Dermis microvascular lymphatic vessel endothelial cell (primary cell): ENCODE results near the gene INSYN1. TPM values are rescaled to one million over a fixed set of nuclear protein-coding genes. Genes with fewer than 3 reads are reported as not detected.
A peak's percentile ranks its signal among the peaks of the same experiment; 100 is the strongest.
"Not testable (repeated sequence)": the region's sequence is repeated elsewhere in the genome, so short reads cannot be mapped to it uniquely, and the experiment has no call there.

Experiments used
- DNase-seq, 2 donors: peaks; one replicate each; pipeline versions ENCODE4 v3.0.0 to v3.0.0-alpha.2; 2010; ENCODE audit warnings: low read depth in 2 of 2
- total RNA-seq: library from RNA; depleted of rRNA; stranded (reverse); fragments of >200 nt; gene quantifications from 2 replicates; pipeline ENCODE4 v1.2.1, GENCODE V29; 2014

Gene INSYN1, protein sequence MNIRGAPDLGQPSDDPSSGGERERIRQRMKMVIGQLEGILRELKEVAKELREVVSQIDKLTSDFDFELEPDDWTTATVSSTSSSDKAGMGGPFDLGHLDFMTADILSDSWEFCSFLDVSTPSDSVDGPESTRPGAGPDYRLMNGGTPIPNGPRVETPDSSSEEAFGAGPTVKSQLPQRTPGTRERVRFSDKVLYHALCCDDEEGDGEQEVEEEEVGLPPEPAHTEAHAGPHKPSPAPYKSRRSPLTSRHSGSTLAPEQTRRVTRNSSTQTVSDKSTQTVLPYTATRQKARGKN
- total RNA-seq, result 0.13 and 0.51 TPM in 2 replicates

DNA sequence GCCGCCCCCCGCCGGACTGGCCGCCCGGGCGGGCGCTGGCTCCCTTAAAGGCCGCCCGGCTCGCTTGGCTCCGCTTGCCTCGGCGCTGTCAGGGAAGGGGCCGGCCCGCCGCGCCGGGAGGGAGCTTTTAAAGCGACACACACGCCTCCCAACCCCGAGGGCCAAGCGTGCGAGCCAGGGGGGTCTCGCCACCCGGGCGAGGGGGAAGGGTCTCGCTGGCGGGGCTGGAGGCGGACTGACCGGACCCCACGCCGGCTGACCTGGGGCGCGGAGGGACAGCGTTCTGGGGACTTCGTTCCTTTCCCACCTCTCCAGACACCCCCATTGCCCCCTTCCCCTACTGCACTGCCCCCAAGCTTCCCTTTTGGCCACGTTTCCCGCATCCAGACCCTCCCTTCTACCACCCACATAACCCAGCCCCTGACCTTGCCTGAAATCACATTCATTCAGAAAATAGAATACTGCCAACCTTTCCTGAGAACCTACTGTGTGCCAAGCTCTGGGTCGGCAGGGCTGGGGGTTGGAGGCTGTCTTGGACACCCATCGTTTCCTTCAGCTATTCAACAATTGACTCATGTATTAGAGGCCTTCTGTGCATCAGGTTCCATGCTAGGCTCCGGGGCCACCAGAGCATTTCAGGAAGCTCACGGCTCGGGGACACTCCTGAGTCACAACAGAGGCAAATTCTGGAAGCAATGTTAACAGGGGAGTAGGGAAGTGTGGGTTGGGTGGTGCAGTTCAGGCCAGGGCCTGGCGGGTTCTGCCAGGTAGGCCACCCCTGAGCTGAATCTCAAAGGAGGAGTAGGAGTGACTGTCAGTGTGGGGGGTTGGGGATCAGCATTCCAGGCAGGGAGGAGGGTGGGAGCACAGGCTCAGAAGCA lies at the start of gene INSYN1:
Gene INSYN1 (minus strand): TSS at position 102 of the 881 bp plus-strand sequence. CDS start 2,221 bp downstream, outside the sequence.
- peak in 1 of 2 donors; percentile 43 for DNase-seq

DNA sequence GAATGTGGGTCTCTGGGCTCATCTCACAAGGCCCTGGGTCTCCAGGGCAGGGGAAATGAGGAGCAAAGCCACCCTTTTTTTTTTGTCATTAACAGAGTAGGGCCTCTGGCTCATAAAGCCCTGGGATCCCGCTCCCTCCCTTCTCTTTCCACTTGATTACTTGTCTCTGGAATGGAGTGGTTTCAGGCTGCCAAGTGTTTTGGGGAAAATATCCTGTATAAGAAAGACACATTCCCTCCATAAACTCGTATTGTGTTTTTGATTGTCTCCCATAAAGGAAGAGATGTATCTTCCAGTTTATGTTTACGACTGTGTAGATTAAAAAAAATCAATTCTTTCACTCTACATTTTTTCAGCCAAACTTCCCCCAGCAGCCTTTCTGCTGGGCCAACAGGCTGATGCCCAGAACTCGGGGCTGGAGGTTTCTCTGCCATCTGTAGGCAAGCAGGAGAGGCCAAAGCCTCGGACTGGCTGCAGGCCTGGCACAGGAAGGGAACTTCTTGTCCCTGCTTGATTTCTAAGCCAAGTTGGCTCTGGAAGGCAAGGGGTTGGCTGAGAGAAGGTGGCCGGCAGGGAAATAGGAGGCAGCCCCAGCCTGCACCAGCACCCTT lies 49.4 kb upstream of the INSYN1 start:
- DNase-seq, result no peak

DNA sequence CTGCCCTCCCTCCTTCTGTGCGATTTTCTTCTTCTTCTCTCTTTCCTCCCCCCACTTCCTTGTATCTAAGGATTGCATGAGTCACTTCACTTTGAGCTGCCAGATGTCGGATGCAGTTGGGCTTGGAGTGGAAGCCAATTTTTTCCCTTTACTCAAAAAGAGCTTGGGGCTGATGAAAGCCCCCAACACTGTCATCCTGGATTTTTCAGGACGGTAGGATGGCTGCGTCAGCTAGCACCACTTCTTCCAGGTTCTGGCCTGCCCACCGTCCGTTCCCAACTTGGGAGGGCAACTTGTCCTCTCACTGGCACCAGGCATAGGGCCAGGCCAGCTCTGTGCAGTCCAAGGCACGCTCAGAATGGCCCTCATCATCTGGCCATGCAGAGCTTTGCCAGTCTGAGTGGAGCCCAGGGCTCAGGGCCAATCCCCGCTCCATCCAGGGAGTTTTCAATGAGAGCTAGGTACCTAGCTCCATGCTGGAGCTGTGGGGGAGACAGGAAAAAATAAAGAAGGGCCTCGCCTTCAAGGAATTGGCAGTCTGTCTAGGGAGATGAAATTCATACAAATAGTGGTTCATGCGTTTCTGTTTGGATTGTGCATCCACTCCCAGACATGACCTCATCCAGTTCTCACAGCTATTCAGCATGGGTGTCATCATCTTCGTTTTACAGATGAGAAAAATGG lies 47.7 kb upstream of the INSYN1 start:
- DNase-seq, result peak in 1 of 2 donors; percentile 19

DNA sequence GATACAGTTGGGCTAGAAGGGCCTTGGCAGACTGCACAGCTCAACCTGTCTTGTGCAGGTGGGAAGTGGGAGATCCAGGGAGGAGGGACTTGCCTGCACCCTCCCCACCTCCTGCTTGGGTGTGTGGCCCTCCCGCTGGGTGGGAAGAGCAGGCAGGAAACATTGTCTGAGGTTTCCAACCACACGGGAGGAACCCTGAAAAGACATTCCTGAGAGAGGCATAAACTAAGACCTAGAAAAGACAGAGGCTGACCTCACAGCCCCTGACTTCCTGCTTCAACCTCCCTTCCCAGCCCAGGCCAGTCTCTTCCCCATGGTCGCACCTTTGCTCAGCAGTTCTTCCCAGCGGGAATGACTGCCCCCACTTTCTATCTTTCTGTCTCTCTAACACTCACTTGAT lies 46.3 kb upstream of the INSYN1 start:
- no peak for DNase-seq

DNA sequence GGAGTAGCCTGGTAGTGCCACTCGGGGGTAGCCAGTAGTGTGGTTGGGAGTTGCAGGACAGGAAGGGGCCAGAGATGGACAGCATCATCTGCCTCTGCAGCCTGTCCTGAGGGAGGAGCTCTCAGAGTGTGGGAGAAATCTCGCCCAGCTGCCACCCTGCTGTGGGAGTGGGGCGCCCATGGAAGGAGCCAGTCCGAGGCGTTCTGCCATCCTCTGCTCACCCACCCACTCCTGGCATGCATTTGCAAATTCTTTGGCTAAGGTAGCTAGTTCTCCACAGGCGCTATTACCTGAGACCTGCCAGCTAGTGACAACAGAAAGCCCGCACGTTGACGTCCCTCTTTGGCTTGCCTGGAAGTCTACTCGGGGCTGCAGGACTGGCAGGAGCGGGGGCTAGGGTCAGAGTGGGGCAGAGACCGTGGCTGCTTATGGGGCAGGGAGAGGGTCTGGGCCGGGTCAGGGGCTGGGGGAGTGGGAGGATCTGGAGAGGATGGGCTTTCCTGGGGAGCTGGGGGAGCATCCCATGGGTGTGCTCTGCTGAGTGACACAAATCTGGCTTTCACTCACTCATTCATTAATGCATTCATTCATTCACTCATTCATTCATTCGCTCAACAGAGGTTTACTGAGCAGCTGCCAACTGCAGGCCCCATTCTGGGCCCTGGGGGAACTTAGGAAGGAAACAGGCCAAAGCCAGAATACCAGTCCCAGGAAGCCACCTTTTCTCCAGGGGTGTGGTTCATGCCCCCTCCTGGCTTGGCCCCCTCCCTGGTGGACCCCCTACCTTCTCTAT lies 44.4 kb upstream of the INSYN1 start:
- DNase-seq, result no peak

DNA sequence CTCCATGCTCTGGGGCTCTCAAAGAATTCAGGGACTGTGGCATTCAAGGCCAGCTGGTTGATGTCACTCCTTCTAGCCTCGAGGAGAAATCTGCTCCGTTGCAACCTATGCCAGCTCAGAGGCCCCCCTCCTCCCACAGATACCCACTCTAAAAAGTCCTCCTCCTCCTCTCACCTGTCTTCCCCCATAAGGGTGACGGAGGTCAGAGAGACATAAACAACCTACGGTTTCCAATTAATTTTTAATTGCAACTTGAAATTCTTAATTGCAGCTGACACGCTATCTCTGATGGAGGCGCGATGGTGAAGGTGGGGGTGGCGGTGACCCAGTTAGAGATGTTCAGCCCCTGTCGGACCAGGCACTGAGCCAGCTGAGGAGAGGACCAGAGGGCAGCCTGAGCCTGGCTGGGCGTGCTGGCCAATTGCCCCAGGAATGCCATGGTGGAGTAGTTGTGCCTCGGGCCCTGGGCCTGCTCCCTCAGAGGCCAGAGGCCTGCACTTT lies 43.2 kb upstream of the INSYN1 start:
- no peak for DNase-seq

DNA sequence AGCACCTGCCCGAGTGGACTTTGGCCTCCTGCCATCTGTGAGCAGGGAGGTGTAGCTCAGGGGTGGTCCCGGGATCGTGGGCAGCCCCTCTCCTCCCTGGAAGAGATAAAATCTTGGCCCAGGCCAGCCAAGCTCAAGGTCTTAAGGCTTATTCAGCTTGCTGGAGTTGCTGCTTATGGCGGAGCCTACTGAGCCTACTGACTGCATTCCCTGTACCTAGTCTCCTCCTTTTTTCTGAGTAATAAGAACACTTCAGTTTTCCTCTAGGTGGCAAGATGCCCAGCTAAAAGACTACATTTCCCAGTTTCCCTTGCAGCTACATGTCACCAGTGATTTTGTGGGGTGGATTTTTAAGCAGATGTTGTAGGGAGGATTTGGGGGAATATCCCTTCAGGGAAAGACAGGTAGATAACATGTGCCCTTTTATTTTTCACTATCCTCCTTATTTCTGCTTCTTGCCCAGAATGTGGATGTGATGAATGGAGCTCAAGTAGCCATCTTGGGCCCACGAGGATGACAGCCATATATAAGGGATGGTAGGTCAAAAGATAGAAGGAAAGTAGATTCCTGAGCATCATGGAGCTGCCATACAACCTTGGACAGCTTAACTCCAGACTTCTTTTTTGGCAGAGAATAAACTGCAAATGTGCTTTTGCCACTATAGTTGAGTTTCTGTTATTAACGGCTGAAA lies 41.4 kb upstream of the INSYN1 start:
- no peak for DNase-seq

DNA sequence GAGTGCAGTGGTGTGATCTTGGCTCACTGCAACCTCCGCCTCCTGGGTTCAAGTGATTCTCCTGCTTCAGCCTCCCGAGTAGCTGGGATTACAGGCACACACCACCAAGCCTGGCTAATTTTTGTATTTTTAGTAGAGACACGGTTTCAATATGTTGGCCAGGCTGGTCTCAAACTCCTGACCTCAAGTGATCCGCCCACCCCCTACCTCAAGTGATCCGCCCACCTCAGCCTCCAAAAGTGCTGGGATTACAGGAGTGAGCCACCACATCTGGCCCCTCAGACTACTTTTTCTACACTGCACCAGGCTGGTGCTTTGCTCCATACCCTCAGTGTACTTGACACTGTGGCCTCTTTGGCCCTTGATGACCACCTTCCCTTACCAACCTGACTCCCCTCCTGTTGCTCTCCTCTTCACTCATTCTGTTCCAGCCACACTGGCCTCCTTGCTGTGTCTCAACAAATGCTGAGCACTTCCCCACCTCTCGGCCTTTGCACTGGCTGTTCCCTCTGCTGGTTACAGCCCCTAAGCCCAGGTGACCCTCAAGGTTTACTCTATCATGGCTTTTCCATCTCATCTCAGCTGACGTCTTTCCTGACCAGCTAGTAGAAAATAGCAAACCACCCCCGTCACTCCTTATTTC lies 39.9 kb upstream of the INSYN1 start:
- not testable (repeated sequence) for DNase-seq

DNA sequence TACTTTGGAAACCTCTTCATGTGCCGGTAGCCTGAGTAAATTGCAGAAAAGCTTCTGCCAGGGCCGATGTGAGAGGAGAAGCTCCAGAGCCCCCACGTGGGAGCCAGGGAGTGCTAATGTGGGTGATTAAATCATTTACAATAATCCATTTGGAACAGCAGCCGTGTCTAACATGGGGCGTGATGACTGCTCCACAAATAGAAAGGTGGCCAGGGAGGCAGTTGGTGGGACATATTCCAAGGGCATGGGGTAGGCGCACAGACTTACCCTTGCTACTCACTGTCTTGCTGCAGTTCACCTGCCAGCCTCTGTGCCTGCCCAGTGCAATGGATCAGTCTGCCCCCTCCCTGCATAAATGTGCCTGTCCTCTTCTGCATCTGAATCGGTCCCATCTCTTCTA lies 39.3 kb upstream of the INSYN1 start:
- DNase-seq, result no peak

DNA sequence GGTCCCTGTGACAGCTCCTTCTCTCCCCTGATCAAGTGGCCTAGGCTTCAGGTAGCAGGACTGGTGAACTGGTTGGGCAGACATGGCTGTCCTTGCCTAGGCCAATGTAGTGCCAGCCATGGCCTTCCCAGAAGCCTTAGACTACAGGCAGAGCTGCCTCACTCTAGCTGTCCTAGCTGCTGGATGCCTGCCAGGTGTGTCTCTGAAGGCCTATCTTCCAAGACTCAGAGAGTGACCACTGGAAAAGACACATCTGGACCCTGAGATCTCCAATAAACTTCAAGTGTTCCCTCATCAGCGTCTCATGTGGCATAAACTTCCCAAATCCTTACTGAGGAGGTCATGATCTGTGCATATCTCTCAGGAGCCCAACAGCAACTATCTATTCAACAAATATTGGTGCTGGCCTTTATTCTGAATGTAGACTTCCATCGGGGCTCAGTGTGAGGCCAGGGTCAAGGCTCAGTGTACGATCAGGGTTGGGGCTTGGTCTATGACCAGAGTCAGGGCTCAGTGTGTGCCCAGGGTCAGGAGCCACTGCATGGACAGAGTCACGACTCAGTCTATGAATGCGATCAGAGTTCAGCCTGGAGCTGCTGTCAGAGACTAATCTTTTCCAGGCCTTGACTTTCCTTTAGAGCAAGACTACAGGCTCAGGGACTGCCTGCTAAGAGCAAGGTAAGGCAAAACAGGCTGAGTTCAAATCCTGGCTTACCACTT lies 36.5 kb upstream of the INSYN1 start:
- no peak for DNase-seq

DNA sequence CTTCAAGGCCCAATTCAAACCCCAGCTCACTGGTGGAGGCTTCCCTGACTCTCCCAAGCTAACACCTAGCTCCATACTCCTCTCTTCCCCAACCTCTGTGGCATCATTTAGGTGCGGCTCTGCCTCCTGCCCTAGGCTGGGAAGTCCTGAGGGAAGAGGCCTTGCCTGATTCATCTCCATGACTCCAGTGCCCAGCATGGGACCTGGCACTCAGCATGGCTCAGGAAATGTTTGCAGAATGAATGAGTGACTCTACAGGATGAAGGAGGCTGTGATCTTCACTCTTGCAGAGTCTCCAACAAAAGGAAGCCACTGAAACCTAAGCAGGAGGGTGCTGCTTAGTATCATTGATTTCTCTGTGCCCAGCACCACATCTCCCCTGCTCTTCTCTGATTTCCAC lies 34.5 kb upstream of the INSYN1 start:
- DNase-seq, result no peak

DNA sequence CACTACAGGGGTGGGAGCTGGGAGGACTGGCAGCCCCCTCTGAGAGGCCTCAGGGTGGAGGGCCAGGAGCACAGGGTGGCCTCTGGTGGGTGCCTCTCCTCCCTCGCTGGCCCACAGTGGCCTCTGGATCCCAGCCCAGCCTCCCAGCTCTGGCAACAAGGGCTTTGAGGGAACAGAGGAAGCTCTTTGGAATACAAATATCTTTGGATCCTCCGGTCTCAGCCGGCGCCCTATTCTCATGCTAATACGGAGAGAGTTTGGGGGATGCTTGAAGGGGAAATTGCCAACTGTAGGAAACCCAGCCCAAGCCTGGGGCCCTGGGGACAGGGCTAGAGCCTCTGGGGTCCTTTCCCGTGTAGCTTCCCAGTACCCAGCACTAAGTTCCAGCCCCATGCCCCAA lies 33.4 kb upstream of the INSYN1 start:
- no peak for DNase-seq

DNA sequence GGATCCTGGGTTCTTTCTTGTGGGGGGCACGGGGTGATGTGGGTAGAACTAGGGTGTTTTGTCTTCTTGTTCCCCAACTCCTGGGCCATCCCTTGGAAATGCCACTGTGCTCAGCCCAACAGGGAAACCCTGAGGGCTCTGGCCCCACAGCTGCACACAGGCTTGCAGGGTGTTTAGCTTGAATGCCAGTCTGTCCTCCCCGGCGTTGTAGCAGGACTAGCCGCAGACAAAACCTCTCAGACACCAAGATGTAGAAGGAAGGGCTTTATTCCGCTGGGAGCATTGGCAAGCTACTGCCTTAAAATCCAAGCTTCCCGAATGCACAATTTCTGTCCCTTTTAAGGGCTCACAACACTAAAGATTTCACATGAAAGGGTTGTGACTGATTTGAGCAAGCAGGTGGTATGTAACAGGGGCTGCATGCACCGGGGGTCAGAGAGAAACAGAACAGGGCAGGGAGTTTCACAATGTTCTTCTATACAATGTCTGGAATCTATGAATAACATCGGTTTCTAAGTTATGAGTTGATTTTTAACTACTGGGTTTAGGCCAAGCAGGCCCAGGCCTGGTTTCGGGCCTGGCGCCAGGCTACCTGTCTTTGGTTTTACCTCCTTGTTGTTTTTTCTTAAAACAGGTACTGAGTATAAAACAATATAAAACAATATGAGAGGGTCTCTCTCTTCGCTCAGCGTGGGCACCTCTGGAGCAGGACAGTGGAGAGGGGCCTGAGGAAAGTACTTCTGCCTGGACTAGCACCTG lies 32.3 kb upstream of the INSYN1 start:
- DNase-seq, result not testable (repeated sequence)

DNA sequence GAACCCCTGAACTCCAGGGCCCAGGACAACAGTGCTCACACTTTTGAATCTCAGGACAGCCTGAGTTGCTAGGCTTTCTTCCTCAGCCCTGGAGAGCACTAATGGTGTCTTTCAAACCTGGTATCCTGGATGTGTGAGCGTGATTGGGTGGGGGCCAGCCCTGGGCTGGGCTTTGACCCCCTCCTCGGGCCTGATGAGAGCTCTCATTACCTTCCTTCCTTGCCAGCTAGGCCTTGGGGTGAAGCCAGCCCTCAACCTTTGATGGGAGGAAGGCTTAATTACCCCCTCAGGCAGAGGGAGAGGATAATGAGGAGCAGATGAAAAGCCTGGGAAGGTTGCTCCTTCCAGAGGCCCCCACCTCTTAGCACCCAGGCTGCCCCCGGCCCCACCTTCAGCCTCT lies 31.1 kb upstream of the INSYN1 start:
- DNase-seq, result no peak

DNA sequence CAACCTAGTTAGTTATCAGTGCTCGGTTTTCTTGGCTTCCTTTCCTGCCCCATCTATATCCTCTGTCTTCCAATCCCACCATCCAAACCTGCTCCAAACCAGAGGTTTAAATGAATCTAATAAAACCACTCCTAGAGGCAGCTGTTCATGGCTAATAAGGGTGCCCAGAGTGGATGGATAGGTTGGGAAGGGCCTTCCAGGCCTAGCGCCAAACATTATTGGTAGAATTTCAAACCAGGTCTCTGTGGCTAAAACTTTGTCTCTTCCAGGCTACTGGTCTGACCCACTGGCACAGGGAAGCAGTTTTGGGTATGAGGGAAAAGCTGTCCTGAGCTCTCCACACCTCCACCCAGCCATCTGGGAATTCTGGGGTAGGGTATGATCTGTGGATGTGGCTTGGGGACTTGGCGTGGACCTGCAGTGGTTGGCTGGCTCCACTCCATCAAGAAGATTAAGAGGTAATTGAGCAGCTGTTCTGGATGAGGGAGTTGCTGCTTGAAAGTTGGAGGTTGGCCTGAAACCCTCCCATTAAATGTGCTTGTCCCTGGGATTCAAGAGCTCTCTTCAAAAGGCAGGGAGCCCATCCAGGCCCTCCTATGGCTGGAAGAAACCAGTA lies 29.3 kb upstream of the INSYN1 start:
- DNase-seq, result no peak

DNA sequence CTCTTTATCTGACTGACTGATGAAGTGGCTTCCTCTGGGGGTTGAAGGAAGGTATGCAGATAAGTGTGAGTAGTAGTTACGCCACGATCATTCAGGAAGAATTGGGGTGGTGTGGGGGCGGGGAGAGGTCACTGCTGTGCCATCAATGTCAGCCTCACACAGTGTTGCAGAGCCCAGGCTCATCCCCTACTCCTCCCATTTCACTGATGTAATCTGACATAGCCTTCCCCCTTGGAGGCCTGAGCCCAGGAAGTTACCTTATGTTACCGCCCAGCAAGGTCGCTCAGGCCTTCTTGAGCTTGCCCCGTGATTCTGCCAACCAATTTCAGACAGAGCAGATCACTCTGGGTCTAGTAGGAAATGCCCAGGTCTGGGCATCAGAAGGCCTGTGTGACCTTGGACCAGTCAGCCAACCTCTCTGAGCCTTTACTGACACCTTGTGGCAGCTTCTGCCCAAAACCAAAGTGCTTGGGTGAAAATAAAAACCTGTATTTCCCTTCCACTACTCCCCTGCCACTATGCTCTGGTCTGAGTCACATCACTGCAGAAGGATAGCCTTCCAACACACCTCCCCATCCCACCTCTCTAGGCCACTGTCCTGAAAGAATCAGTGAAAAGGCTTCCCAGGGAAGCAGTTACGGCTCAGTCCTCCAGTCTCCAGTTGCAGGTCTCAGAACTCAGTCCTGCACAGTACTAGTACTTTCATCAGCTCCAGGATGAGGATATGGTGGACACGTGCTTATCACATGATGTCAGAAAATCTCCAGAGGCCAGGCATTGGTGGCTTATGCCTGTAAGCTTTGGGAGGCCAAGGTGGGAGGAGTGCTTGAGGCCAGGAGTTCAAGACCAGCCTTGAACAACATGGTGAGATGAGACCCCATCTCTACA lies 28.1 kb upstream of the INSYN1 start:
- peak in 1 of 2 donors; percentile 13 for DNase-seq

DNA sequence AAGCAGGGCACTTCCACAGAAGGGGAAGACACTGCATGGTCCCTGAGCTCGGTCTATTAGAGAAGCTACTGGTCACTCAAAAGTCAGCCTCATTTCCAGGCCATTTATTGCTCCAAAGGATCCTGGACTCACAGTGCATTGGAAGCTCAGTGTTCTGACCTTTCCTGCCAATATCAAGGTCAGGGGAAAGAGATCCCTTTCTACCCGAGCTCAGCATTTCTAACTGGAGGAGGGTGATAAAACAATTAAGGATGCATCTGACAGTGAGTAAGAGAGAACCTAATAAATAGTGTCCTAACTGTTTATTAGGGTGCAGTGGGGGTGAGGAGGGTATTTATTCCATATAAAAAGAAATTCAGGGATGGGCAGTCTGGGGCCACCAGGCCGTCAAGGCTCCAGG lies 26.8 kb upstream of the INSYN1 start:
- DNase-seq, result no peak
